Measurements from ENCODE around the gene IL12RB2. TPM values are rescaled to one million over a fixed set of nuclear protein-coding genes. Genes with fewer than 3 reads are reported as not detected.

The IL12RB2 gene
- total RNA-seq, 2 experiments from 2014 or later: 0.98 to 1.2 TPM

GRCh38 chr1:67322442-67322841 is 14.8 kb downstream of the IL12RB2 start:
- Histone ChIP-seq H3K9me3 (ENCODE audit: control insufficient read depth in 1 of 2, insufficient read depth in 1 of 2, low read length in 2 of 2) (no peaks in the 10 kb centered on the region), H3K27ac (ENCODE audit: low read depth in 1 of 2, low read length in 2 of 2) (no peak overlapping the region), H3K4me3 (ENCODE audit: low read length) (no peak overlapping the region), H3K27me3 (ENCODE audit: control insufficient read depth in 1 of 2, insufficient read depth in 2 of 2, low read length in 2 of 2) (no peaks in the 10 kb centered on the region), H3K4me1 (ENCODE audit: insufficient read depth, low read length) (no peaks in the 10 kb centered on the region), H3K36me3 (ENCODE audit: insufficient read depth, low read length) (no peaks in the 10 kb centered on the region)
- POLR2A ChIA-PET: no interaction called here
- no peak overlapping the region for H3K27ac Mint-ChIP-seq
- no peak overlapping the region for H3K4me3 Mint-ChIP-seq
- no peaks in the 10 kb centered on the region for H3K36me3 Mint-ChIP-seq (ENCODE audit: low read depth)
- H3K9me3 Mint-ChIP-seq: no peaks in the 10 kb centered on the region
- no peaks in the 10 kb centered on the region for H3K27me3 Mint-ChIP-seq
- DNase-seq (no peak), ATAC-seq (ENCODE audit: poor library complexity) (no peak)
- no peak for TF ChIP-seq CTCF (IDR thresholded peaks at IDR 0.05)
- intact Hi-C loops (cut with DNase I, micrococcal nuclease): no loop called here
- no peaks in the 10 kb centered on the region for H3K4me1 Mint-ChIP-seq (ENCODE audit: low read depth)
- CTCF ChIA-PET: interaction anchor here (0.7 kb wide), 1 partner anchor 1989 kb away, joined by 3 read pairs; no protein-coding TSS in a partner anchor

- no peaks in the 10 kb centered on the region for H3K27me3 Mint-ChIP-seq
- no peak overlapping the region for H3K4me3 Mint-ChIP-seq
- no peaks in the 10 kb centered on the region for H3K9me3 Mint-ChIP-seq
- intact Hi-C loops (cut with DNase I, micrococcal nuclease): no loop called here
- H3K4me1 ChIP-seq (ENCODE audit: insufficient read depth, low read length): no peaks in the 10 kb centered on the region
- no peak overlapping the region for H3K27ac ChIP-seq (ENCODE audit: low read depth in 1 of 2, low read length in 2 of 2)
- no peak for DNase-seq
- H3K36me3 Mint-ChIP-seq (ENCODE audit: low read depth): no peaks in the 10 kb centered on the region
- H3K27me3 ChIP-seq (ENCODE audit: control insufficient read depth in 1 of 2, insufficient read depth in 2 of 2, low read length in 2 of 2): no peaks in the 10 kb centered on the region
- H3K4me1 Mint-ChIP-seq (ENCODE audit: low read depth): no peaks in the 10 kb centered on the region
- H3K4me3 ChIP-seq (ENCODE audit: low read length): no peak overlapping the region
- no peaks in the 10 kb centered on the region for H3K36me3 ChIP-seq (ENCODE audit: insufficient read depth, low read length)
- POLR2A ChIA-PET: no interaction called here
- TF ChIP-seq CTCF (IDR thresholded peaks at IDR 0.05): no peak
- no peaks in the 10 kb centered on the region for H3K9me3 ChIP-seq (ENCODE audit: control insufficient read depth in 1 of 2, insufficient read depth in 1 of 2, low read length in 2 of 2)
- CTCF ChIA-PET: no interaction called here
- no peak for ATAC-seq (ENCODE audit: poor library complexity)
- H3K27ac Mint-ChIP-seq: no peak overlapping the region
Measured at GRCh38 chr1:67323087-67323486, 15.4 kb downstream of the IL12RB2 start.

- ChIA-PET POLR2A (no interaction called here), CTCF (no interaction called here)
- Mint-ChIP-seq H3K27ac (no peak overlapping the region), H3K27me3 (no peaks in the 10 kb centered on the region), H3K4me3 (no peak overlapping the region), H3K9me3 (no peaks in the 10 kb centered on the region), H3K36me3 (ENCODE audit: low read depth) (no peaks in the 10 kb centered on the region), H3K4me1 (ENCODE audit: low read depth) (no peaks in the 10 kb centered on the region)
- no peaks in the 10 kb centered on the region for H3K36me3 ChIP-seq (ENCODE audit: insufficient read depth, low read length)
- no peak overlapping the region for H3K4me3 ChIP-seq (ENCODE audit: low read length)
- no peaks in the 10 kb centered on the region for H3K9me3 ChIP-seq (ENCODE audit: control insufficient read depth in 1 of 2, insufficient read depth in 1 of 2, low read length in 2 of 2)
- H3K27me3 ChIP-seq (ENCODE audit: control insufficient read depth in 1 of 2, insufficient read depth in 2 of 2, low read length in 2 of 2): no peaks in the 10 kb centered on the region
- no peak for DNase-seq
- no peak for ATAC-seq (ENCODE audit: poor library complexity)
- no peaks in the 10 kb centered on the region for H3K4me1 ChIP-seq (ENCODE audit: insufficient read depth, low read length)
- intact Hi-C loops (cut with DNase I, micrococcal nuclease): no loop called here
- no peak overlapping the region for H3K27ac ChIP-seq (ENCODE audit: low read depth in 1 of 2, low read length in 2 of 2)
- no peak for TF ChIP-seq CTCF (IDR thresholded peaks at IDR 0.05)
Measured at GRCh38 chr1:67324068-67324467, 16.4 kb downstream of the IL12RB2 start.

All from CD4-positive, alpha-beta T cell (primary cell).